ENCODE measurements around the gene ABCF1.

The ABCF1 gene

GRCh38 chr6:30571762-30572082, 480 bp downstream of the ABCF1 start:
- FAIRE-seq (no peak), DNase-seq (ENCODE audit: insufficient read length, low spot score) (no peak)
- TF ChIP-seq POLR2A (IDR thresholded peaks at IDR 0.05; ENCODE audit: low read depth, low read length) = no peak

- DNase-seq (ENCODE audit: insufficient read length, low spot score) (no peak), FAIRE-seq (no peak)
- no peak for TF ChIP-seq POLR2A (IDR thresholded peaks at IDR 0.05; ENCODE audit: low read depth, low read length)
These were observed 906 bp downstream of the ABCF1 start for GRCh38 chr6:30572148-30572547.

- no peak for TF ChIP-seq POLR2A (IDR thresholded peaks at IDR 0.05; ENCODE audit: low read depth, low read length)
- DNase-seq (ENCODE audit: insufficient read length, low spot score) (no peak), FAIRE-seq (no peak)
These were observed 1.9 kb downstream of the ABCF1 start for GRCh38 chr6:30573113-30573512.

- no peak for FAIRE-seq
These were observed 6.8 kb downstream of the ABCF1 start for GRCh38 chr6:30578051-30578450.

GRCh38 chr6:30583921-30584320, 12.7 kb downstream of the ABCF1 start:
- no peak for TF ChIP-seq POLR2A (IDR thresholded peaks at IDR 0.05; ENCODE audit: low read depth, low read length)
- no peak for DNase-seq (ENCODE audit: insufficient read length, low spot score)
- FAIRE-seq = no peak

More at GRCh38 chr6:30578051-30578450, 6.8 kb downstream of the ABCF1 start:
- DNase-seq (ENCODE audit: insufficient read length, low spot score) = no peak
- no peak for TF ChIP-seq POLR2A (IDR thresholded peaks at IDR 0.05; ENCODE audit: low read depth, low read length)

GRCh38 chr6:30589754-30590358, 18.6 kb downstream of the ABCF1 start:
- FAIRE-seq (no peak), DNase-seq (ENCODE audit: insufficient read length, low spot score) (no peak)
- TF ChIP-seq POLR2A (IDR thresholded peaks at IDR 0.05; ENCODE audit: low read depth, low read length) = no peak

GRCh38 chr6:30590509-30590908, 19.3 kb downstream of the ABCF1 start:
- no peak for FAIRE-seq
- no peak for TF ChIP-seq POLR2A (IDR thresholded peaks at IDR 0.05; ENCODE audit: low read depth, low read length)
- no peak for DNase-seq (ENCODE audit: insufficient read length, low spot score)

- no peak for TF ChIP-seq POLR2A (IDR thresholded peaks at IDR 0.05; ENCODE audit: low read depth, low read length)
- DNase-seq (ENCODE audit: insufficient read length, low spot score) (no peak), FAIRE-seq (no peak)
These were observed 19.8 kb downstream of the ABCF1 start for GRCh38 chr6:30591008-30591407.

GRCh38 chr6:30592287-30592686, 21.0 kb downstream of the ABCF1 start:
- no peak for TF ChIP-seq POLR2A (IDR thresholded peaks at IDR 0.05; ENCODE audit: low read depth, low read length)
- no peak for FAIRE-seq
- DNase-seq (ENCODE audit: insufficient read length, low spot score) = no peak

GRCh38 chr6:30597315-30598144, 26.3 kb downstream of the ABCF1 start:
- FAIRE-seq (peak; percentile 27), DNase-seq (ENCODE audit: insufficient read length, low spot score) (peak; percentile 69)

- no peak for TF ChIP-seq POLR2A (IDR thresholded peaks at IDR 0.05; ENCODE audit: low read depth, low read length)
- DNase-seq (ENCODE audit: insufficient read length, low spot score) = no peak
- FAIRE-seq = no peak
These were observed 27.8 kb downstream of the ABCF1 start for GRCh38 chr6:30598912-30599624.

- FAIRE-seq (no peak), DNase-seq (ENCODE audit: insufficient read length, low spot score) (no peak)
- TF ChIP-seq POLR2A (IDR thresholded peaks at IDR 0.05; ENCODE audit: low read depth, low read length) = no peak
These were observed 28.5 kb downstream of the ABCF1 start for GRCh38 chr6:30599625-30600324.

- no peak for TF ChIP-seq POLR2A (IDR thresholded peaks at IDR 0.05; ENCODE audit: low read depth, low read length)
- DNase-seq (ENCODE audit: insufficient read length, low spot score) (no peak), FAIRE-seq (no peak)
These were observed 29.3 kb downstream of the ABCF1 start for GRCh38 chr6:30600451-30600961.

GRCh38 chr6:30601436-30601814, 30.2 kb downstream of the ABCF1 start:
- no peak for TF ChIP-seq POLR2A (IDR thresholded peaks at IDR 0.05; ENCODE audit: low read depth, low read length)
- FAIRE-seq (no peak), DNase-seq (ENCODE audit: insufficient read length, low spot score) (no peak)

All from H54 (cell line).